SK-N-SH treated with all-trans-retinoic acid at 6 μM for 48 hours (cell line): ENCODE results near the gene TET3.

Source experiments
- ATAC-seq: fragments of 200-7000 bp; cut with Tn5 transposase; 3 replicates; pipeline ENCODE4 v1.9.1; 2020; ENCODE audit warnings: mild to moderate bottlenecking, moderate library complexity
- ARNTL ChIP-seq: fragments of 450-650 bp; formaldehyde crosslinking; IDR thresholded peaks from 2 replicates; pipeline ENCODE4 v1.5.0; 2020; ENCODE audit warnings: low read depth, mild to moderate bottlenecking, moderate library complexity, borderline replicate concordance
- BACH2 ChIP-seq: fragments of 250-450 bp; sonication (Bioruptor Pico); IDR thresholded peaks from 2 replicates; pipeline ENCODE4 v1.9.0; 2021; ENCODE audit warnings: mild to moderate bottlenecking, borderline replicate concordance
- ESRRG ChIP-seq: fragments of 250-450 bp; sonication (Bioruptor Pico); IDR thresholded peaks from 2 replicates; pipeline ENCODE4 v1.6.1; 2021; ENCODE audit warnings: mild to moderate bottlenecking
- ISL1 ChIP-seq: fragments of 250-450 bp; sonication (Bioruptor Pico); IDR thresholded peaks from 2 replicates; pipeline ENCODE4 v2.1.2; 2022; ENCODE audit warnings: mild to moderate bottlenecking, moderate library complexity
- OSR1 ChIP-seq: fragments of 250-450 bp; sonication (Bioruptor Pico); IDR thresholded peaks from 2 replicates; pipeline ENCODE4 v1.8.0; 2022; ENCODE audit warnings: moderate library complexity, mild to moderate bottlenecking, inconsistent platforms
- PPARA ChIP-seq: fragments of 250-450 bp; sonication (Bioruptor Pico); IDR thresholded peaks from 2 replicates; pipeline ENCODE4 v1.5.0; 2020; ENCODE audit warnings: mild to moderate bottlenecking, borderline replicate concordance
- RARB ChIP-seq: fragments of 250-450 bp; sonication (Bioruptor Pico); IDR thresholded peaks from 2 replicates; pipeline ENCODE4 v1.8.0; 2021; ENCODE audit warnings: mild to moderate bottlenecking, moderate library complexity
- SNAI2 ChIP-seq: fragments of 250-450 bp; sonication (Bioruptor Pico); IDR thresholded peaks from 2 replicates; pipeline ENCODE4 v1.5.0; 2020; ENCODE audit warnings: mild to moderate bottlenecking, moderate library complexity
- TCF4 ChIP-seq: fragments of 250-450 bp; sonication (Bioruptor Pico); IDR thresholded peaks from 2 replicates; pipeline ENCODE4 v1.8.0; 2021; ENCODE audit warnings: mild to moderate bottlenecking, moderate library complexity, borderline replicate concordance
- TOX ChIP-seq: fragments of 250-450 bp; sonication (Bioruptor Pico); IDR thresholded peaks from 2 replicates; pipeline ENCODE4 v1.8.0; 2021; ENCODE audit warnings: mild to moderate bottlenecking, moderate library complexity, borderline replicate concordance
- ZC3H10 ChIP-seq: fragments of 250-450 bp; sonication (Bioruptor Pico); IDR thresholded peaks from 2 replicates; pipeline ENCODE4 v1.5.1; 2021; ENCODE audit warnings: mild to moderate bottlenecking, moderate library complexity
- ZFP3 ChIP-seq: fragments of 250-450 bp; sonication (Bioruptor Pico); IDR thresholded peaks from 2 replicates; pipeline ENCODE4 v1.5.0; 2020; ENCODE audit warnings: mild to moderate bottlenecking, moderate library complexity
- ZFP30 ChIP-seq: fragments of 450-650 bp; formaldehyde crosslinking; IDR thresholded peaks from 2 replicates; pipeline ENCODE4 v1.5.0; 2022; ENCODE audit warnings: mild to moderate bottlenecking, moderate library complexity
- ZNF565 ChIP-seq: fragments of 450-650 bp; formaldehyde crosslinking; conservative IDR thresholded peaks from 2 replicates; pipeline ENCODE4 v1.5.0; 2020; ENCODE audit warnings: low read depth, mild to moderate bottlenecking, moderate library complexity
- ZNF8 ChIP-seq: fragments of 450-650 bp; formaldehyde crosslinking; IDR thresholded peaks from 2 replicates; pipeline ENCODE4 v1.5.0; 2020; ENCODE audit warnings: mild to moderate bottlenecking, moderate library complexity
- TF ChIP-seq, protein P1 (sequence below): fragments of 250-450 bp; sonication (Bioruptor Pico); IDR thresholded peaks from 2 replicates; pipeline ENCODE4 v1.5.0; 2020; ENCODE audit warnings: mild to moderate bottlenecking, moderate library complexity
- TF ChIP-seq, protein P2 (sequence below): fragments of 250-450 bp; sonication (Bioruptor Pico); IDR thresholded peaks from 2 replicates; pipeline ENCODE4 v1.5.1; 2021; ENCODE audit warnings: mild to moderate bottlenecking, moderate library complexity
- TF ChIP-seq, protein P3 (sequence below): fragments of 250-450 bp; sonication (Bioruptor Pico); IDR thresholded peaks from 2 replicates; pipeline ENCODE4 v1.8.0; 2020; ENCODE audit warnings: mild to moderate bottlenecking, moderate library complexity, borderline replicate concordance
- TF ChIP-seq, protein P4 (sequence below): fragments of 250-450 bp; sonication (Bioruptor Pico); IDR thresholded peaks from 2 replicates; pipeline ENCODE4 v1.8.0; 2021; ENCODE audit warnings: low read depth, mild to moderate bottlenecking, moderate library complexity, borderline replicate concordance
- TF ChIP-seq, protein P5 (sequence below): fragments of 250-450 bp; sonication (Bioruptor Pico); IDR thresholded peaks from 2 replicates; pipeline ENCODE4 v1.5.1; 2020; ENCODE audit warnings: low read depth, mild to moderate bottlenecking, moderate library complexity

TET3 gene

DNA sequence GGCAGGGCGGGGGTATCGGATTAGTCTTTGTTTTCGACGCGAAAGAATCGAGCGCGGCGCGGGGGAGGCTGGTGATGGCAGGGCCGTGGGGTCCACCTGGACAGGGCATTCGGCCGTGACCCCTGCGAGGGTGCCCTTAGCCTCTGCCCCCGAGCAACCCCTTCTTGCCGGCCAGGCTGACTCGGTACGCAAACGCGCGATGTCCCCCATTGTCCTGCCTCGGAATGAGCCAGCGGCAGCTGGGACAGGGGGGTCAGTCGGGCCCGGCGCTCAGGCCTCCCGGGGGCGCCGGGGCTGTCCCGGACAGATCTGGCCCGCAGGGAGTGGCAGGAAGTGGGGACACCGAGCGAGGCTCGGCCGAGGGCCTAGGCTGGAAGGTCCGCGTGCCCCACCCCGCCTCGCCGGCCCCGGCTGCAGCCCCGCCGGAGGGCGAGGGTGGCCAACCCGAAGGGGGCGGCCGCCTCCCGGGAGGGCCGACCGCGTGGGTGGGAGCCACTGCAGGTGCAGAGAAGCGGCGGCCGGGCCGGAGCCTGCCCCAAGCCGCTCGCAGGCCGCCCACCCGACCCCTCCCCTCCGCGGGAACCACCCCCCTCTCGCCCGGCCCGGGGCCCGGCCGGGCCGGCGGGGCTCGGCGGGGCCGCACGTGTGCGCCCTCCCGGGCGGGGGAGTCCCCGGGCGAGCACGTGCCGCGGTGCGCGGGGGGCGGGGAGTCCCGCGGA, at the start of gene TET3:
Gene TET3 (plus strand): TSS at position 708 of the 719 bp plus-strand sequence. CDS start 1,494 bp downstream, outside the sequence.
- ATAC-seq = peak; percentile 8; the same call in 2 of the 3 replicates
- TF ChIP-seq ARNTL (CRISPR knock-in tag) (peak; percentile 83), ESRRG (no peak)

DNA sequence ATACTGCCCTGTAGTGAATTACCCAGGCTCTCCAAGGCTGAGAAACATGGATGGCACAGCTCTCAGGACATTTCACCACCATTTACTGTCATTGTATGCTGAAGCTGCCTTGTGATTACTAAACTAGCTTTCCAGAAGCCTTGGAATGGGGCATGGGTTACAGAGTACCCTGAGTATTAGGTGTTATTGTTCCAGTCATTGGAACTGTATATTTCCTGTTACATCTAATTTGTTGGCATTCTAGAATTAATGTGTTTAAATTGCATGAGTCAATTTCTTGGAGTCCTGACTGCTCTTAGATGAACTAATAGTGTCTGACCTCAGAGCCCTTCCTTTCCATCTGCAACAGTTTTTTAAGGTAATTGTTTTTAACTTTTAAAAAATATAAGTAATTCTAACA, 49.1 kb upstream of the TET3 start:
- no peak for ATAC-seq
- TF ChIP-seq TCF4 (CRISPR knock-in tag) = no peak
- TF ChIP-seq ISL1 = peak; percentile 35; the same call in 1 of the 2 replicates
- no peak for TF ChIP-seq OSR1 (CRISPR knock-in tag)
- TF ChIP-seq RARB (CRISPR knock-in tag) = no peak

DNA sequence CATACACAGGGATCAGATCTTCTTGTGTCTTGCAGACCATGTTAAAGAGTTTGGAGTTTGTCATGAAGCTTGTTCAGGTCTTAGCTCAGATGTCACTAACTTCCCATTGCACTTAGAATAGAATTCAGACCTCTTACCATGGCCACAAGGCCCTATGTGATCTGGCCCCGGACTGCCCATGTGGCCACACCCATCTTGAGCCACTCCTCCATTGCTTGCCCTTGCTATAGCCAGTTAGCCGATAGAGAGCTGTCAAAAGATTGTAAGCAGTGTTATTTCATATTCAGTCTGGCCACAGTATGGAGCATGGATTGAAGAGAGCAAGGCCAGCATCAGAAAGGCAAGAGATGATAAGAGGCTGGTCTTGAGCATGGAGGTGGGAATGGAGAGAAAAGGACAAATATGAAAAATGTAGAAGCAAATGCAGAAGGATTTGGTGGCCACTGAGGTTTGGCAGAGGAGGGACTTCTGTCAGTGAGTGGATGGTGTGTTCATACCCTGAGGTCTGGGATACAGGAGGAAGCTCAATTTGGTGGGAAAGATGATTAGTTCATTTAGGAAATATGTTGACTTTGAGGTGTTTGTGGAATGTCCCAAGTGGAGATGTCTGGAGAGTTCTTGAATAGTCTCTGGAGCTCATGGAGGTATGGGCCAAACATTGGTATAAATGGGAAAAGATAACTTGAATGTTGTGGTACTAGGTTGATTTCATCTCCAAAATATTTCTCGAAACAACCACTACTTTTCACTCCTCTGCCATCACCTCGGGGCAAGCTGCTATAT, 47.4 kb upstream of the TET3 start:
- TF ChIP-seq TOX (CRISPR knock-in tag) (no peak), ISL1 (no peak), RARB (CRISPR knock-in tag) (no peak), BACH2 (CRISPR knock-in tag) (no peak), TCF4 (CRISPR knock-in tag) (no peak), ESRRG (no peak), ZC3H10 (CRISPR knock-in tag) (no peak), SNAI2 (CRISPR knock-in tag) (no peak), ZFP30 (CRISPR knock-in tag) (no peak), ZNF8 (CRISPR knock-in tag) (no peak)
- TF ChIP-seq, protein P1, sequence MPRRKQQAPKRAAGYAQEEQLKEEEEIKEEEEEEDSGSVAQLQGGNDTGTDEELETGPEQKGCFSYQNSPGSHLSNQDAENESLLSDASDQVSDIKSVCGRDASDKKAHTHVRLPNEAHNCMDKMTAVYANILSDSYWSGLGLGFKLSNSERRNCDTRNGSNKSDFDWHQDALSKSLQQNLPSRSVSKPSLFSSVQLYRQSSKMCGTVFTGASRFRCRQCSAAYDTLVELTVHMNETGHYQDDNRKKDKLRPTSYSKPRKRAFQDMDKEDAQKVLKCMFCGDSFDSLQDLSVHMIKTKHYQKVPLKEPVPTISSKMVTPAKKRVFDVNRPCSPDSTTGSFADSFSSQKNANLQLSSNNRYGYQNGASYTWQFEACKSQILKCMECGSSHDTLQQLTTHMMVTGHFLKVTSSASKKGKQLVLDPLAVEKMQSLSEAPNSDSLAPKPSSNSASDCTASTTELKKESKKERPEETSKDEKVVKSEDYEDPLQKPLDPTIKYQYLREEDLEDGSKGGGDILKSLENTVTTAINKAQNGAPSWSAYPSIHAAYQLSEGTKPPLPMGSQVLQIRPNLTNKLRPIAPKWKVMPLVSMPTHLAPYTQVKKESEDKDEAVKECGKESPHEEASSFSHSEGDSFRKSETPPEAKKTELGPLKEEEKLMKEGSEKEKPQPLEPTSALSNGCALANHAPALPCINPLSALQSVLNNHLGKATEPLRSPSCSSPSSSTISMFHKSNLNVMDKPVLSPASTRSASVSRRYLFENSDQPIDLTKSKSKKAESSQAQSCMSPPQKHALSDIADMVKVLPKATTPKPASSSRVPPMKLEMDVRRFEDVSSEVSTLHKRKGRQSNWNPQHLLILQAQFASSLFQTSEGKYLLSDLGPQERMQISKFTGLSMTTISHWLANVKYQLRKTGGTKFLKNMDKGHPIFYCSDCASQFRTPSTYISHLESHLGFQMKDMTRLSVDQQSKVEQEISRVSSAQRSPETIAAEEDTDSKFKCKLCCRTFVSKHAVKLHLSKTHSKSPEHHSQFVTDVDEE = no peak
- TF ChIP-seq, protein P2, sequence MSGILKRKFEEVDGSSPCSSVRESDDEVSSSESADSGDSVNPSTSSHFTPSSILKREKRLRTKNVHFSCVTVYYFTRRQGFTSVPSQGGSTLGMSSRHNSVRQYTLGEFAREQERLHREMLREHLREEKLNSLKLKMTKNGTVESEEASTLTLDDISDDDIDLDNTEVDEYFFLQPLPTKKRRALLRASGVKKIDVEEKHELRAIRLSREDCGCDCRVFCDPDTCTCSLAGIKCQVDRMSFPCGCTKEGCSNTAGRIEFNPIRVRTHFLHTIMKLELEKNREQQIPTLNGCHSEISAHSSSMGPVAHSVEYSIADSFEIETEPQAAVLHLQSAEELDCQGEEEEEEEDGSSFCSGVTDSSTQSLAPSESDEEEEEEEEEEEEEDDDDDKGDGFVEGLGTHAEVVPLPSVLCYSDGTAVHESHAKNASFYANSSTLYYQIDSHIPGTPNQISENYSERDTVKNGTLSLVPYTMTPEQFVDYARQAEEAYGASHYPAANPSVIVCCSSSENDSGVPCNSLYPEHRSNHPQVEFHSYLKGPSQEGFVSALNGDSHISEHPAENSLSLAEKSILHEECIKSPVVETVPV = no peak
- TF ChIP-seq, protein P3, sequence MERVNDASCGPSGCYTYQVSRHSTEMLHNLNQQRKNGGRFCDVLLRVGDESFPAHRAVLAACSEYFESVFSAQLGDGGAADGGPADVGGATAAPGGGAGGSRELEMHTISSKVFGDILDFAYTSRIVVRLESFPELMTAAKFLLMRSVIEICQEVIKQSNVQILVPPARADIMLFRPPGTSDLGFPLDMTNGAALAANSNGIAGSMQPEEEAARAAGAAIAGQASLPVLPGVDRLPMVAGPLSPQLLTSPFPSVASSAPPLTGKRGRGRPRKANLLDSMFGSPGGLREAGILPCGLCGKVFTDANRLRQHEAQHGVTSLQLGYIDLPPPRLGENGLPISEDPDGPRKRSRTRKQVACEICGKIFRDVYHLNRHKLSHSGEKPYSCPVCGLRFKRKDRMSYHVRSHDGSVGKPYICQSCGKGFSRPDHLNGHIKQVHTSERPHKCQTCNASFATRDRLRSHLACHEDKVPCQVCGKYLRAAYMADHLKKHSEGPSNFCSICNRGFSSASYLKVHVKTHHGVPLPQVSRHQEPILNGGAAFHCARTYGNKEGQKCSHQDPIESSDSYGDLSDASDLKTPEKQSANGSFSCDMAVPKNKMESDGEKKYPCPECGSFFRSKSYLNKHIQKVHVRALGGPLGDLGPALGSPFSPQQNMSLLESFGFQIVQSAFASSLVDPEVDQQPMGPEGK (CRISPR knock-in tag) = no peak
- TF ChIP-seq, protein P4, sequence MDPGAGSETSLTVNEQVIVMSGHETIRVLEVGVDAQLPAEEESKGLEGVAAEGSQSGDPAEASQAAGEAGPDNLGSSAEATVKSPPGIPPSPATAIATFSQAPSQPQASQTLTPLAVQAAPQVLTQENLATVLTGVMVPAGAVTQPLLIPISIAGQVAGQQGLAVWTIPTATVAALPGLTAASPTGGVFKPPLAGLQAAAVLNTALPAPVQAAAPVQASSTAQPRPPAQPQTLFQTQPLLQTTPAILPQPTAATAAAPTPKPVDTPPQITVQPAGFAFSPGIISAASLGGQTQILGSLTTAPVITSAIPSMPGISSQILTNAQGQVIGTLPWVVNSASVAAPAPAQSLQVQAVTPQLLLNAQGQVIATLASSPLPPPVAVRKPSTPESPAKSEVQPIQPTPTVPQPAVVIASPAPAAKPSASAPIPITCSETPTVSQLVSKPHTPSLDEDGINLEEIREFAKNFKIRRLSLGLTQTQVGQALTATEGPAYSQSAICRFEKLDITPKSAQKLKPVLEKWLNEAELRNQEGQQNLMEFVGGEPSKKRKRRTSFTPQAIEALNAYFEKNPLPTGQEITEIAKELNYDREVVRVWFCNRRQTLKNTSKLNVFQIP (CRISPR knock-in tag) = no peak

DNA sequence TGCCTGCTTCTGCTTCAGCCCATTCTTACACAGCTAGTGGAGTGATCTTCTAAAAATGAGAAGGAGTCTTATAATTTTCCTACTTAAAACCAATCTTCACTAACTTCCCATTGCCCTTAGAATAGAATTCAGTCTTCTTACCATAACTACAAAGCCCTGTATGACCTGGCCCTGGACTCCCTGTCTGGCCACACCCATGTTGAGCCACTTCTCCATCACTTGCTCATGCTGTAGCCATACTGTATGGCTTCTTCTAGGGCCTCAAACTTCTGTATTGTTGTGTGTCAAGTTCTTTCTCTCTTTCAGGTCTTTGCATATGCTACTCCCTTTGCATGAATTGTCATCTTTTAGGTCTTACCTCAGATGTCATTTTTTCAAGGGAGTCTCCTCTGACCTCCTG, 46.8 kb upstream of the TET3 start:
- TF ChIP-seq, protein P2 = no peak
- TF ChIP-seq, protein P3 (CRISPR knock-in tag) = no peak
- TF ChIP-seq SNAI2 (CRISPR knock-in tag) (no peak), TCF4 (CRISPR knock-in tag) (no peak), RARB (CRISPR knock-in tag) (no peak), OSR1 (CRISPR knock-in tag) (no peak), ZFP30 (CRISPR knock-in tag) (no peak), BACH2 (CRISPR knock-in tag) (no peak), ZNF565 (CRISPR knock-in tag) (no peak), TOX (CRISPR knock-in tag) (no peak), ZFP3 (no peak), PPARA (no peak), ESRRG (no peak), ISL1 (no peak)
- TF ChIP-seq, protein P5, sequence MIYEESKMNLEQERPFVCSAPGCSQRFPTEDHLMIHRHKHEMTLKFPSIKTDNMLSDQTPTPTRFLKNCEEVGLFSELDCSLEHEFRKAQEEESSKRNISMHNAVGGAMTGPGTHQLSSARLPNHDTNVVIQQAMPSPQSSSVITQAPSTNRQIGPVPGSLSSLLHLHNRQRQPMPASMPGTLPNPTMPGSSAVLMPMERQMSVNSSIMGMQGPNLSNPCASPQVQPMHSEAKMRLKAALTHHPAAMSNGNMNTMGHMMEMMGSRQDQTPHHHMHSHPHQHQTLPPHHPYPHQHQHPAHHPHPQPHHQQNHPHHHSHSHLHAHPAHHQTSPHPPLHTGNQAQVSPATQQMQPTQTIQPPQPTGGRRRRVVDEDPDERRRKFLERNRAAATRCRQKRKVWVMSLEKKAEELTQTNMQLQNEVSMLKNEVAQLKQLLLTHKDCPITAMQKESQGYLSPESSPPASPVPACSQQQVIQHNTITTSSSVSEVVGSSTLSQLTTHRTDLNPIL = no peak

More for the DNA sequence above, 47.4 kb upstream of the TET3 start:
- no peak for ATAC-seq

More for the DNA sequence above, 46.8 kb upstream of the TET3 start:
- no peak for ATAC-seq
